GM18907 (cell line): ENCODE data around the gene CELSR1.

Source experiments
- ATAC-seq: cut with Tn5 transposase; IDR thresholded peaks from one replicate; pipeline ENCODE4 v1.9.1; 2021; ENCODE audit warnings: mild to moderate bottlenecking, moderate library complexity; ENCODE audit not compliant: unreplicated experiment

Gene CELSR1

DNA sequence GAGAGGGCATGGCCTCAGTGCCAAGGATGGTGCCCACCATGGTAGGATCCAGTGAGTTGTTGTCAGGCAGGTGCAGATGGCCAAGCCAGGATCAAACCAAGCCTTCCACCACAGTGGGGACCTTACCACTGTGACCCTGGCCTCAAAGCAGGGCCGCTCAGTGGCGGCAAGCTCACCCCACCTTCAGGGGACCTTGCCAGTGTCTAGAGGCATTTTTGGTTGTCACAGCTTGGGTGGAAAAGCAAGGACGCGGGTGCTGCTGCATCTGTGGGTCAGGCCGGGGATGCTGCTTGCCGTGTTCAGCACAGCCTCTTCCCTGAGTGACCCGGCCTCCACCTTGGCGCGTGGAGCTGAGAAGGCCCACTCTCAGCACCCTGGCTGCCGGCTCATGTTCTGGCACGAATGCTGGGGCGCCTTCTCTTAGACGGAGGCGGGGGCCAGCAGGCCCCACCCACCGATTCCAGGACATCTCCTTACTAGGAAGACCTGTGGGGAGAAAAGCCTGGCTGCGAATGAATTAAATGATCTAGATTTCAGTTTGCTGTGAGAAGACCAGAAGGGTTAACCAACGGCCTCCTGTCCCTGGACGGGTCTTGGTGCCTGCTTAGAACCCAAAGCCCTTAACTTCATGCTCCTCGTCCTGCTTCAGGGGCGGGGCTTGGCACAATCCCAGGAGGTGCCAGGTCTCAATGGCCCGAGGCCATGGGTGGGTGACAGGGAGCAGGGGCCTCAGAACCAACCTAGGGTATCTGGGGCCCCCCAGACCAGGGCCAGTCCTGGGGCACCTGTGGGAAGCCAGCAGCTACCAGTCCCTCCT is 183.0 kb downstream of the CELSR1 start:
- ATAC-seq, result no peak

DNA sequence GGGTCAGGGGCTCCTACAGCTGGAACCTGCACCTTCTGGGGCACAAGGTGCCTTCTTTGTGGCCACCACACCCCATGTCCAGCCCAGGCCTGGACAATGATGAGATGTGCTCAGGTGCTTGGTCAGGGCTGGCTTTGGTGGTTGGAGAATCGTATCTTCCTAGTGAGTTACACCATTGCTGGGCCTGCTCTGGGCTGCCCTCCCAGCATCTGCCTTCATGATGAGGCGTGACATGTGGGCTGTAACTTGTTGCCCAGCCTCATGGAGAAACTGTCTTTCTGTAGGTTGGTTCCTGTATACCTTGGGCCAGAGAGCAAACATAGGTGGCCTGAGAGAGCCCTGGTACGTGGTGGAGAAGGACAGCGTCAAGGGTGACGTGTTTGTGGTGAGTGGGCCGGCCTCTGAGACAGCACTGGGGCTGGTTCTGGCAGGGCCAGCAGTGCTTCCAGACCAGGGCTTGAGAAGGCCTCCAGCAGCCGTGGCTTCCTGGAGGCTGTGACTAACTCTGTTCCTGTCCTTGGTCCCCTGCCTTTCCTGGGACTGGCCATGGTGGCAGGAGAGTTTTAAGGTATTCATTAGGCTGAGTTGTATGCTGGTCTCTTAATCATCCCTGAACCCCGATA is 183.8 kb downstream of the CELSR1 start:
- no peak for ATAC-seq

DNA sequence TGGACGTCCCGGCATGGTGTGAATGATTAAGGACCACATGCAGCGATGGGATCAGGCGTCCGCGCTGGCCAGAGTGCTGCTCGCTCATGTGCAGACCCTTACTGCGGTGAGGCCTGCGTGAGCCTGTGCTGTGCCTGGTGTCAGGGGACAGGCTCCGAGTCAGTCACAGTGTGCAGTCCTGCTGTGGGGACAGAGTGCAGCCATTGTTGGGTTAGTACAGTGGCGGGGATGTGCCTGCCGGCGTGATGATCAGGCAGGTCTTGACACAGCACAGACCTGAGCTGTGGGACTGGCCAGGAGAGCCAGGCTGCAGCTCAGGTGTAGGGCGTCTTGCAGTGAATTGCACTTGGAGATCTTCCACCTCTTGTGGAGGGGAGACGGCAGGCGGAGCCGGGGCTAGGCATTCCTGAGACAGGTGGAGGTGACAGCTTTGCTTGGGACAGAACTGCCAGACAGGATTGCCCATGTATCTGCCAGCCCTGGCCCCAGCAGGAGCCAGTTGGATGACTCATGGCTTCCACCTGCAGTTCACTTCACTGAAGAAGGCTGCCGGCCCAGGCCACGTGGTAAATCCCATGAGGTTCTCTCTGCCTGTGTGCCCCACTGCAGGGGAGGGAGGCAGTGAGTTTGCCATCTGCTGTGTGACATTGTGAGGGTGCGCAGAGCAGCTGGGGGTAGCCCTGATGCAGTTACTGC is 184.6 kb downstream of the CELSR1 start:
- ATAC-seq, result no peak

DNA sequence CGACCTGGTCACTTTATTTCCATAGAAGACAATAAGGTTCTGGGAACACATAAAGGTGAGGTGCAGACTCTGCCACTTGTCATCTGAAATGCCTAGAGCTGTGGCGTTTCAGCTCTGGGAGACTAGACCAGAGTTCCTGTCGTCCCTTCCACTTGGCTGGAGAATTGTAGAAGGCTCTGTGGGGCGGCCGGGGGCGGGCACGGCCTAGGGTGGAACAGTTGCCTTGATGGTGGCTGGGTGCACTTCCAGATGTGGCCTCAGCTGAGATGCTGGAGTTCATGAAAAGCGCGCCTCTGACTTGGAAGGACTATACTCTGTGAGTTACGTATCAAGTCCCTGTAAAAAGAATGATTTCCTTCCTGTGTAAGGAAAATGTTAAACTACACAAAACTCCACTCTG is 185.1 kb downstream of the CELSR1 start:
- no peak for ATAC-seq

DNA sequence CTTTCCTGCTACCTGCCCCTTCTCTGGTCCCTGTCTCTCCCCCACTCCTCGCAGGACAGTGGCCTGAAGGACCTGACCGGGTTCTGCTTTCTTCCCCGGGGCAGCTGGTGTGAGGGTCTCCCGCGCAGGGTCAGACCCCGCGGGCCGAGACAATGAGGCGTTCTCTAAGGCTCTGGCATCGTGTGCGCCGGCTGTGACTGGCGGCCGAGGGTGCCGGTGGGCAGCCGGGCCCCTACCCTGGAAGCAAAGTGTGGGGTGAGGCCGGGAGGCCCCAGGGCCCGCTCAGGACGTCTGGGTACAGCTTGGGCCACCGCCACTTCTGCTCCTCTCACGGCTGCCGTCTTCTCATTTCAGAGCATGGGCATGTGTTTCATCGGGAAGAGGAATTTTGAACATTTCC is 185.7 kb downstream of the CELSR1 start:
- no peak for ATAC-seq

DNA sequence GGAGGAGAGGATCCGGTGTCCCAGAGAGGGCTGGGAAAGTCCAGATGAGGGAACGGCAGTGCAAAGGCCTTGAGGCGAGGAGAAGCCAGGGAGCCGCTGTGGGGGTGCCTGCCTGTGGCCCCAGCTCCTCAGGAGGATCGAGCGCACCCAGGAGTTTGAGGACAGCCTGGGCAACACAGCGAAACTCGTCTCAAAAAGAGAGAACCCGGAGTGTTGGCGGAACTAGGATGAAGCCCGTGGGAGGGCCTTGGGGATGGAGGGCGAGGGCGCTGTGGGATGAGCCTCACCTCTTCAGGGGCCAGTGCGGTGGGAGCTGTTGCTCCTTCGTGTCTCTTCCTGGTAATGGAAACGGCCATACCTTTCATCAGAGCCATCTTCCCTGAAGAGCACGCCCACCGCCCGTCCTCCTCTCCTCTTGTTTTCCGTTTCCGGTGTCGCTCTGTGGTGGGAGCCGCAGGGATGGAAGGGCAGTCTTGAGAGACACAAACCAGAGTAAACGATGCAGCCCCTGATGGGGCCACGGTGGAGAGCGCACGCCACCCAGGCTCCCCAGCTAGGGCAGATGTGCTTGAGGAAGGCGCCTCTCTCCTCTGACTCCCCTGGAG is 186.2 kb downstream of the CELSR1 start:
- no peak for ATAC-seq

DNA sequence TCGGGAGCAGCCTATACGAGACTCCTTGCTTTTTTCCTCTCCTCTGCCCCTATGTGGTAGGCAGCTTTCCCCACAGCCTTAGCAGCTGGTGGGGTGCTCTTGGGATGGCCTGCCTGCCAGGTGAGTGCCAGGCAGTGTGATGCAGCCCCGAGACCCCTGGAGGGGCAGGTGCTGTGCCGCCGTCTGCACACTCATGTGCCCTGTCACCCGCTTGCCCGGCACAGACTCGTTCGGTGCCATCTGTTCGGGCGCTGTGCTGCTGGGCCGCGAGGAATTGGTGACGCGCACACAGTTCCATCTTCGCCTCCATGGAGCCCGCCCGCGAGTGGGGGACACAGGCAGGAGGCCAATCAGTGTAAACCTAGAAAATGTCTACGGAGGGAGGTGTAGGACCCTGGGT is 186.8 kb downstream of the CELSR1 start:
- no peak for ATAC-seq

DNA sequence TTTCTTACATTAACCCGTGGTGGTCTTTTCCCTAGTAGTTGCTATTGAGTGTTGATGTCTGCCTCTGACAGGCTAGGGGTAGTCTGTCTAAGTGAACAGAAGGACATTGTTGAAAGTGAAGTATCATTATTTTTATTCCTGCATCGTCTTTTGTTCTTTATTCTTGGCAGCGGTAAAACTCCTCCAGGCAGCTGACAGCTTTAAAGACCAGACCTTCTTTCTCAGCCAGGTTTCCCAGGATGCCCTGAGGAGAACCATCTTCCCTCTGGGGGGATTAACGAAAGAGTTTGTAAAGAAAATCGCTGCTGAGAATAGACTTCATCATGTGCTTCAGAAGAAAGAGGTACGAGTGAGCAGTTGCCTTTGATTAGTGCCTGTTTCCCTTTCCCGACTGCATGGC is 187.3 kb downstream of the CELSR1 start:
- no peak for ATAC-seq

DNA sequence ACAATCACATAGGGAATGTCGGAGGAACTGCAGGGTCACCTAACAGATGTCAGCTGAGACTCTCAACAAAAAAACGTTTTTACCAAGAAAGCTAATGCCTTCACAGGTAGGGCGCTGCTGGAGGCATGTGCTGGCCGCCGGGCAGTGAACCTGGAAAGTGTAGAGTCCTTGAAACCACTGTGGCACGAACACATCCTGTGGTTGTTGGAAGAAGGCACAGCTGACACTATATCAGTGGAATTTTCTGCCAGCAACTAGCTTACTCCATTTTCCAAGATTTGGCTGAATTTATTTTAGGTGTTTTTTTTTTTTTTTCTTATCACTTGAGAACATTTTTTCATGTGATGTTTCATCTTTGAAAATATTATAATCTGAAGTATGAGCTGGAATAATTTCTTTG is 187.7 kb downstream of the CELSR1 start:
- ATAC-seq, result no peak

DNA sequence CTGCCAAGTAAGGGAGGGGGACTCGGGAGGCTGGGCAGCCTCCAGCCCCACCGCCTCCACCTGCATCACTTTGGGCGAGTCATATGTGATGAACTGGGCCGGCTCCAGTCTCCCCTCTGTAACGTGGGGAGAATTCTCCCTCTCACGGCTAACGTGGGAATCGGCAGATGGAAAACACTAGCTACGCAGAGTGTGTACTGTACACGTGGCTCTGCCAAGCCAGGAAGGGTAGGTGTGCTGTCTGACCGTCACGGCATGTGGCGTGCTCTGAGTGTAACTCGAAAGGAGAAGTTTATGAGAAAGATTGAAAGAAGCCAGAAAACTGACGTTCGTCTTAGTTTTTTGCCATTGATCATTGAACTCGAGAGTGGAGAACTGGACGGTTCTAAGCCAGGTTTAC is 188.2 kb downstream of the CELSR1 start:
- no peak for ATAC-seq

DNA sequence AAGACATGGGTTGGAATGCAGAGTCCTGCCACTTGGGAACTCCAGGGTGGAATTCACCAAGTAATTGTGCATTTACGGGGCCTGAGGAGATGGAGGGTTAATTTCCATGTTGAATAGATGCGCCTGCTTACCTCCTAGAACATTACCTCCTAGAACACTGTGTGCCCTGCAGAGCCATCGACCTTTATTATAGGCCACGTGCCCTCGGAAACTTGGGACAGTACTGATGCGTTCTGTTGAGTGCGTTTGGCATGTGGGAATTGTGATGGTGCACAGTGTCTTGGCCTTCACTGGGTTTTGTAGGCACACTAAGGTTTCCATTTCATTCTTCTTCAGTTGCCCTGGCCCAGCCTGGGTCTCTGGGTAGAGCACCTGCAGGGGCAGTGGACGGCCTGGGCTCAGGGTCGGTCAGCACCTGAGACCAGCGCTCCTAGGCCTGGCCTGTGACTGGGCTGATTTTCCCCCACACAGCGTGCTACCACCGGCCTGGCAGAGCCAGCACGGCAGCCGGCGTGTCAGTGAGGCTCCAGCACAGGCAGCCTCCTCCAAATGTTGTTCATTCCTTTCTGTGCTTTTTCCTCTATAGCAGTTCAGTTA is 189.2 kb downstream of the CELSR1 start:
- ATAC-seq, result no peak

DNA sequence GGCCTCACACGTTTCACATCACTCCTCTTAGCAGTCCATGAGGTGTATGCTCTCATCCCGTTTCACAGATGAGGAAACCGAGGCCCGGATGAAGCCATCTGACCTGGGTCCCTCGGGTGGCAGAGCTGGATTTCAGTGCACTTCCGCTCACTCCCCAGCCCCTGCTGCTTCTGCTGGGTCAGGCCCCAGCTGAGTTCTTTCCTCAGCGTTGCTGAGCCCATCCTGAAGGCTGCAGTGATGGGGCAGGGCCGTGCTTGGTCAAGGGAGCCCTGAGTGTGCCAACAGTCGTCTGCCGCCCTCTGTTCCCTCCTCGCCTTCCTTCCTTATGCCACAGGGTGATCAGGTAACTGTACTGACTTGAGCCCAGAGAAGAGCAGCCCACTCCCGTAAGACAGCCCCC is 189.8 kb downstream of the CELSR1 start:
- ATAC-seq, result no peak

DNA sequence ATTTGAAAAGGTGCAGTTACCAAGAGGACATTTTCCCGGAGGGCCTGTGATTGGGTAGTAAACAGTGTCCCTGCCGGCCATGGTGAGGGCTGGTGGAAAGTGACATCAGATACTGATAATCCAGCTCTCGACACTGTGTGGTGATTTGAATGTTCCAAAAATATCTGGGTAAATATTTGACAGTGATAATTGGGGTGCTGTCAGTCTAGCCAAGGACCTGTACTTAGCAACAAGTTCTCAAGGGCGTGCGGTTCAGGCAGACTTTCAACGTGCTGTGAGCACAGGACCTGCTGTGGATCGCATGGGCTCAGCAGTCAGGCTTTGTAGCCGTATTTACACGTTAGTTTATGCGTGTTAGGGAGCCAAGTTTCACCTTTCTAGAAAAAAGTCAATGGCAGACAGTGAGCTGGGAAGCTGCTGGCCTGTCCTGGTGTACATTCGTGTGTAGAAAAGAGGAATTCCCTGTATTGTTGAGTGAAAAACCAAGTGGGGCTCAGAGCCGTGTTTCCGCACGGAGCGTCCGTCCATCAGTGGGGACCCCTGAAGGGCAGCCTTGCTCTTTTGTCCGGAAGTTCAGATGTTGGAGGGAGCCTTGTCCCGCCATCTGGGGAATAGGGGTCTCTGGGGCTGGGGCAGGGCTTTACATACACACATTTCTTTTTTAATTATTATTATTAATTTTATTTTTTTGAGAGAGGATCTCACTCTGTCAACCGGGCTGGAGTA is 190.6 kb downstream of the CELSR1 start:
- ATAC-seq, result no peak

DNA sequence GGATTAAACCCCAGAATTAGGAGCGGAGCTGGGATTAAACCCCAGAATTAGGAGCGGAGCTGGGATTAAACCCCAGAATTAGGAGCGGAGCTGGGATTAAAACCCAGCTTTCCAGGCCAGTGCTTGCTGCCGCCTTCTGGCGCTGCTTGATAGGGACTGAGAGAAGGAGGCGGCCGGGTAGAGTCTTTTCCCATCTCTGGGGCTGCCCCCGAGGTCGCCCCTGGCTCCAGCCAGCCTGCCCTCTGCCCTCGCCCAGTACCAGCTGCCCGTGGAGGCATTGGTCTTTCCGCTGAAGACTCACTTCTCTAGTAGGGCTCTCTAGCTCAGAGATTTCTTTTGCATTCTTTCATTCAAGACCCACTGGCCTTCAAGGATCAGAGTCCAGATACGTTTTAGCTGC is 196.7 kb downstream of the CELSR1 start:
- ATAC-seq, result no peak

DNA sequence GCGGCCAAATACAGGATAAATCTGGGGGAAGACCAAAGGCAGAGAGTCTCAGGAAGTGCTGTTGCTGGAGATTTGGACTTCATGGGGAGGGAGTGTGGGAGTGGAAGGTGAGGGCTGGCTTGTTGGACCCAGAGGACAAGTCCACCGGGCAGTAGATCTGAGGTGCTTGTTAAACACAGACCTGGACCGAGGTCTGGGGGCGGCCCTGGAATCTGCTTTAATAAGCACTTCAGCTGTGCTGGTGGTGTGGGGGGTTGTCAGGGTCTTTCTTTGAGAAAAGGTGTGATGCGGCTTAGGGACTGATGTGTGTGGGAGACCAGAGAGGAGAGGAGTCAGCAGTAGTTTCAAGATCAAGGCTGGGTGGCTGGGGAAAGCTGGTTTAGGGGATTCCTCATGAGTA is 197.5 kb downstream of the CELSR1 start:
- no peak for ATAC-seq

DNA sequence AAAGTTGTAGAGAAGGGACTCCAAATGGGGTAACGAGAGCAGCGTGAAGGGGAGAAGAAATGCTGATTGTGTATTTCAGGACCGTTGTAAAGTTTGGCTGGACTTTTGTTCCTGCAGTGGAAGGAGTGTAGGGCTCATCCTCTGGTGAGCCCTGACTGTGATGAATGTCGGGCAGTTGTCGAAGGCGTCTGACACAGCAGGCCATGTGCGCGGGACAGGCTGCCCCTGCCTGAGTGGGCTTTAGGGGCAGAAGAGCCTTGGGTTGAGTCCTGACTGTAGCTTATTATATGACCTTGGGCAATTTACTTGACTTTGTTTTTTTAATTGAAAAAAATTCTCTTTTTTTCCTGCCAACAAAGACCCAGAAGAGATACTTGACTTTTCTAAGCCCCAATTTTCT is 198.8 kb downstream of the CELSR1 start:
- ATAC-seq, result no peak

DNA sequence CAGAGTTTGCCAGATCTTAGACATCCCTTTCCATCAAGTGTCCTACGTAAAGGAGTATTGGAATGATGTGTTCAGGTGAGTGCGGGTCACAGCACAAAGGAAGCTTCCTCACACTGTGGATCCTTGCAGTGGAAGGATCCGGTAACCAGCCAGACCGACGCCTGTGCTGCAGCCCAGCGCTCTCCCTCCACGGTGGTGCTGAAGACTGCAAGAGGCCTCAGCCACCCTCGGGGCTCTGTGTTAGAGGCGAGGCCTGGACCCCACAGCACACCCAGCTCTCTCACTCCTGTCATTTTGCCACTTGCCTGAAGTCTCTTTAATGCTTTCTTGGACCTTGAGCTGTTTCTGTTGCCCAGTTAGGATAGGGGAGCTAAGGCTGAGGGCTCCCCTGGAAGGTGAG is 199.6 kb downstream of the CELSR1 start:
- no peak for ATAC-seq

DNA sequence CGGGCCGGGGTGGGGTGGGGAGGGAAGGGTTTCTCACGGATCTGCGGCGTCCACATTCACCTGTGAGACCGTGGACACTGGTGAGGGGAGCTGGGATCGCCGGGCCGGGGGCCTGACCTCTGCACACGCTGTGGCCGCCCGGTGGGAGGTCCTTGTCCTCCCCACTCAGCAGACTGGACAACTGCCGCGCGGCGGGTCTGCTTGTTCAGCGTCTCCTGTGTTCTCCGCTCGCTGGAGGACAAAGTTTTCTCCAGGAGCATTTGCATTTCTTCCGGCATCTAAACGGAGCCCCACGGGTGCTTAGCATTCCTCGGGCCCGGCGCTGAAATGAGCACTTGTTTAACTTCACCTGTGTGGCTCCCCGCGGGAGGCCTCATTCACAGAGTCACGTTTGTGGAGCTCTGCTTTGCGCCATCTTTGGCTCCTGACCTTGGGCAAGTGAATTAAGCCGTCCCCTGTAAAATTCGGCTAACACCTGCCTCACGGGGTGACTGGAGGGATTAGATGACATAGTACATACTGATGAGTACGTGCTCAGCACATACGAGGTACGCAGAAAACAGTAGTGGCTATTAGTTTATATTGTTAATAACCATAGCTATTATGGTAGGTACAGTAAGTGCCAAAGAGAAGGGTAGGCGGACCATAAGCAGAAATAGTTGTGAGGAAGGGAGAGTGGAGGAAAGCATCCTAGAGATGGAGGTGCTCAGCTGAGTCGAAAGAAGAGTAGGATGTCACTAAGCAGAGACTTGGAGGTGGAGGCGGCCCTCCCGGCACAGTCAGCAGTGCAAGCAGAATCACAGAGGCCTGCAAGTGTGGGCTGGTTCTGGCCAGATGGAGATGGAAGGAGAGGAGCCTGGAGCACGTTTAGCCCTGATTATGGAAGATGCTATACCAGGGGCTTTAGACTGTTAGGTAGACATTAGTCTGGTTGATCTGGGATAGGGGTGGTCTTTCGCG is 201.0 kb downstream of the CELSR1 start:
- ATAC-seq, result no peak
